WTC11 (cell line): ENCODE results near the gene RAB5IF.

ENCODE experiments used
- CTCF ChIP-seq: fragments of 200-600 bp; IDR thresholded peaks from 2 replicates; pipeline ENCODE4 v1.8.0; 2022; ENCODE audit warnings: antibody characterized with exemption
- NR1H2 ChIP-seq: sonication (generic); formaldehyde crosslinking; IDR thresholded peaks from 2 replicates; pipeline ENCODE4 v1.9.0; 2021; ENCODE audit warnings: mild to moderate bottlenecking, moderate library complexity, missing genetic modification reagents
- PRDM15 ChIP-seq: sonication (generic); formaldehyde crosslinking; IDR thresholded peaks from 2 replicates; pipeline ENCODE4 v1.8.0; 2022; ENCODE audit warnings: missing genetic modification reagents
- SMAD3 ChIP-seq: sonication (generic); formaldehyde crosslinking; IDR thresholded peaks from 2 replicates; pipeline ENCODE4 v1.8.0; 2022; ENCODE audit warnings: missing genetic modification reagents, mild to moderate bottlenecking, borderline replicate concordance
- ZNF138 ChIP-seq: sonication (generic); formaldehyde crosslinking; conservative IDR thresholded peaks from 2 replicates; pipeline ENCODE4 v1.8.1; 2022; ENCODE audit warnings: mild to moderate bottlenecking, moderate library complexity, missing genetic modification reagents
- ZNF532 ChIP-seq: fragments of 250-450 bp; sonication (Bioruptor Pico); IDR thresholded peaks from 2 replicates; pipeline ENCODE4 v1.9.0; 2021; ENCODE audit warnings: mild to moderate bottlenecking, borderline replicate concordance
- ZSCAN18 ChIP-seq: fragments of 250-450 bp; sonication (Bioruptor Pico); IDR thresholded peaks from 2 replicates; pipeline ENCODE4 v2.1.2; 2022; ENCODE audit warnings: mild to moderate bottlenecking, moderate library complexity
- TF ChIP-seq, protein P1 (sequence below): sonication (generic); formaldehyde crosslinking; IDR thresholded peaks from 2 replicates; pipeline ENCODE4 v1.8.1; 2023; ENCODE audit warnings: mild to moderate bottlenecking, missing genetic modification reagents, moderate library complexity
- TF ChIP-seq, protein P2 (sequence below): sonication (generic); formaldehyde crosslinking; IDR thresholded peaks from 2 replicates; pipeline ENCODE4 v1.8.1; 2023; ENCODE audit warnings: mild to moderate bottlenecking, missing genetic modification reagents, borderline replicate concordance
- TF ChIP-seq, protein P3 (sequence below): sonication (generic); formaldehyde crosslinking; IDR thresholded peaks from 2 replicates; pipeline ENCODE4 v1.8.1; 2022; ENCODE audit warnings: missing genetic modification reagents, borderline replicate concordance

GRCh38 chr20:36629719-36630681 is 24.4 kb downstream of the RAB5IF start:
- TF ChIP-seq CTCF (no peak), SMAD3 (CRISPR knock-in tag) (no peak), ZNF138 (no peak), NR1H2 (CRISPR knock-in tag) (no peak), PRDM15 (CRISPR knock-in tag) (no peak), ZNF532 (no peak), ZSCAN18 (CRISPR knock-in tag) (no peak)
- TF ChIP-seq, protein P1, sequence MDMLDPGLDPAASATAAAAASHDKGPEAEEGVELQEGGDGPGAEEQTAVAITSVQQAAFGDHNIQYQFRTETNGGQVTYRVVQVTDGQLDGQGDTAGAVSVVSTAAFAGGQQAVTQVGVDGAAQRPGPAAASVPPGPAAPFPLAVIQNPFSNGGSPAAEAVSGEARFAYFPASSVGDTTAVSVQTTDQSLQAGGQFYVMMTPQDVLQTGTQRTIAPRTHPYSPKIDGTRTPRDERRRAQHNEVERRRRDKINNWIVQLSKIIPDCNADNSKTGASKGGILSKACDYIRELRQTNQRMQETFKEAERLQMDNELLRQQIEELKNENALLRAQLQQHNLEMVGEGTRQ (CRISPR knock-in tag) = no peak
- TF ChIP-seq, protein P2, sequence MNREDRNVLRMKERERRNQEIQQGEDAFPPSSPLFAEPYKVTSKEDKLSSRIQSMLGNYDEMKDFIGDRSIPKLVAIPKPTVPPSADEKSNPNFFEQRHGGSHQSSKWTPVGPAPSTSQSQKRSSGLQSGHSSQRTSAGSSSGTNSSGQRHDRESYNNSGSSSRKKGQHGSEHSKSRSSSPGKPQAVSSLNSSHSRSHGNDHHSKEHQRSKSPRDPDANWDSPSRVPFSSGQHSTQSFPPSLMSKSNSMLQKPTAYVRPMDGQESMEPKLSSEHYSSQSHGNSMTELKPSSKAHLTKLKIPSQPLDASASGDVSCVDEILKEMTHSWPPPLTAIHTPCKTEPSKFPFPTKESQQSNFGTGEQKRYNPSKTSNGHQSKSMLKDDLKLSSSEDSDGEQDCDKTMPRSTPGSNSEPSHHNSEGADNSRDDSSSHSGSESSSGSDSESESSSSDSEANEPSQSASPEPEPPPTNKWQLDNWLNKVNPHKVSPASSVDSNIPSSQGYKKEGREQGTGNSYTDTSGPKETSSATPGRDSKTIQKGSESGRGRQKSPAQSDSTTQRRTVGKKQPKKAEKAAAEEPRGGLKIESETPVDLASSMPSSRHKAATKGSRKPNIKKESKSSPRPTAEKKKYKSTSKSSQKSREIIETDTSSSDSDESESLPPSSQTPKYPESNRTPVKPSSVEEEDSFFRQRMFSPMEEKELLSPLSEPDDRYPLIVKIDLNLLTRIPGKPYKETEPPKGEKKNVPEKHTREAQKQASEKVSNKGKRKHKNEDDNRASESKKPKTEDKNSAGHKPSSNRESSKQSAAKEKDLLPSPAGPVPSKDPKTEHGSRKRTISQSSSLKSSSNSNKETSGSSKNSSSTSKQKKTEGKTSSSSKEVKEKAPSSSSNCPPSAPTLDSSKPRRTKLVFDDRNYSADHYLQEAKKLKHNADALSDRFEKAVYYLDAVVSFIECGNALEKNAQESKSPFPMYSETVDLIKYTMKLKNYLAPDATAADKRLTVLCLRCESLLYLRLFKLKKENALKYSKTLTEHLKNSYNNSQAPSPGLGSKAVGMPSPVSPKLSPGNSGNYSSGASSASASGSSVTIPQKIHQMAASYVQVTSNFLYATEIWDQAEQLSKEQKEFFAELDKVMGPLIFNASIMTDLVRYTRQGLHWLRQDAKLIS = no peak
- TF ChIP-seq, protein P3, sequence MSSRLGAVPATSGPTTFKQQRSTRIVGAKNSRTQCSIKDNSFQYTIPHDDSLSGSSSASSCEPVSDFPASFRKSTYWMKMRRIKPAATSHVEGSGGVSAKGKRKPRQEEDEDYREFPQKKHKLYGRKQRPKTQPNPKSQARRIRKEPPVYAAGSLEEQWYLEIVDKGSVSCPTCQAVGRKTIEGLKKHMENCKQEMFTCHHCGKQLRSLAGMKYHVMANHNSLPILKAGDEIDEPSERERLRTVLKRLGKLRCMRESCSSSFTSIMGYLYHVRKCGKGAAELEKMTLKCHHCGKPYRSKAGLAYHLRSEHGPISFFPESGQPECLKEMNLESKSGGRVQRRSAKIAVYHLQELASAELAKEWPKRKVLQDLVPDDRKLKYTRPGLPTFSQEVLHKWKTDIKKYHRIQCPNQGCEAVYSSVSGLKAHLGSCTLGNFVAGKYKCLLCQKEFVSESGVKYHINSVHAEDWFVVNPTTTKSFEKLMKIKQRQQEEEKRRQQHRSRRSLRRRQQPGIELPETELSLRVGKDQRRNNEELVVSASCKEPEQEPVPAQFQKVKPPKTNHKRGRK (CRISPR knock-in tag) = no peak
